Activated CD8-positive, alpha-beta memory T cell treated with anti-CD3 and anti-CD28 coated beads for 4 hours (primary cell): ENCODE measurements around the gene ELL.
"Not testable (repeated sequence)": the region's sequence is repeated elsewhere in the genome, so short reads cannot be mapped to it uniquely, and the experiment has no call there.

Experiments used
- DNase-seq, 2 donors: peaks; one replicate each; pipeline ENCODE4 v3.0.0-alpha.2; 2020; ENCODE audit warnings: low read depth in 2 of 2

The ELL gene

DNA sequence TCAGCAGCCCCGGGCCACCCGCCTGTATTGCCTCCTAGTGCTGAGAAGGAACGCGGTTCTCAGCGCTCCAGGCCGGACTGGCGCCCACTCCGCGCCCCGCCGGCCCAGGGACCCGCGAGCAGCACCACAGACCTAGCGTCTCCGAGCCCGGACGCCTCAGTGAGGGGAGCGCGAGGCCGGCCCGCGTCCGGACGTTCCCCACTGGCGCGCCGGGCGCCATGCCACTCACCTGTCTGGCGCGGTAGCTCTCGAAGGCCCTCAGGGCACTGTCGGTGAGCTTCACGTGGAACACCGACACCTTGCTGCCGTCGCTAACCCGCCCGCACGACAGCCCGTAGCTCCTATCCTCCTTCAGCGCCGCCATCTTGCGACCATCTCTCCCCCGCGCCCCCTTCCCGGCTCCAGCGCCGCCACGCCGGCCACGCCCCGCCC lies at the start of gene ELL:
Gene ELL, minus strand, starts transcription at position 379 of the 432 bp plus-strand sequence. Its CDS starts 15 bp downstream, at position 364.
- no peak for DNase-seq

DNA sequence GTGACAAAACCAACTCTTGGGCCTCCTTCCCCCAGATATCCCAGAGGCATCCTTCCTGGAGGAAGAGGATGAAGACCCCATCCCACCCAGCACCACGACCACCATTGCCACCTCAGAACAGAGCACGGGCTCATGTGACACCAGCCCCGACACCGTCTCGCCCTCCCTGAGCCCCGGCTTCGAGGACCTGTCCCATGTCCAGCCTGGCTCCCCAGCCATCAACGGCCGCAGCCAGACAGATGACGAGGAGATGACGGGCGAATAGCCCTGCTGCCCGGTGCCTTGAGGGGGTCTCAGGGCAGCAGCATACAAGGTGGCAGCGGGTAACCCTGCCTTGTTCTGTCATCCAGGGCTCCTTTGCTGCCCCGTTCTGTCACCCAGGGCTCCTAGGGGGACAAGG lies 46.5 kb upstream of the ELL start:
- DNase-seq, result no peak

DNA sequence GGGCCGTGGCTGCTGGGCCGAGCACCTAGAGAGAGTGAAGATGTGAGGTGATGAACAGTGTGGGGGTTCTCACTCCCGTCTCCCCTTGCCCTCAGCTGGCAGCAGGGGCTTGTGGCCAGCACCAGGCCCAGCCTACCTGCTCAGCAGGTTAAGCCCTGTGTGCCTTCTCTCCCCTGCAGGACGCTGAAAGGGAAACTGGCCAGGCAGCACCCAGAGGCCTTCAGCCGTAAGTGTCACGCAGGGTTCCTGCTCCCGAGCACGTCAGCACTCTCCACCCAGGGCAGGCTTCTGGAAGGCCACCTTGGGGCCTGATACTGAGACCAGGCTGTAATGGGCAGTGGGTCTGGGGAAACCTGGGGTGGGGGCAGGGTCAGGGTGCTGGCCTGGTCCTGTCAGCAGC lies 45.1 kb upstream of the ELL start:
- no peak for DNase-seq

DNA sequence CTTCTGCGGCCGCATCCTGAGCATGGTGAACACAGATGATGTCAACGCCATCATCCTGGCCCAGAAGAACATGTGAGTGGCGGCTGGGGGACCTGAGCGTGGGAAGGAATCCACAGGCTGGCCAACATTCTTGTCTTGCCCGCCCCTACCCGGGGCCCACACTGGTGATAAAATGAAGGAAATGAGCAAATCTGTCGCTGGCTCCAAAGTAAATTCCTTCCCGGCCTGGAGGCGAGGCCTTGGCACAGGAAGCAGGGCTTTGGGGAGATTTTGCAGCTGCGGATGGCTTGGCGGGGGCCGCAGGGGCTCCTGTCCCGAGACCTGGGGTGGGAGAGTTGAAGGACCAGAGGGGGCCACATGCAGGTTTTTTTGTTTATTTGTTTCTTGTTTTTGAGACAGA lies 40.2 kb upstream of the ELL start:
- DNase-seq, result no peak

DNA sequence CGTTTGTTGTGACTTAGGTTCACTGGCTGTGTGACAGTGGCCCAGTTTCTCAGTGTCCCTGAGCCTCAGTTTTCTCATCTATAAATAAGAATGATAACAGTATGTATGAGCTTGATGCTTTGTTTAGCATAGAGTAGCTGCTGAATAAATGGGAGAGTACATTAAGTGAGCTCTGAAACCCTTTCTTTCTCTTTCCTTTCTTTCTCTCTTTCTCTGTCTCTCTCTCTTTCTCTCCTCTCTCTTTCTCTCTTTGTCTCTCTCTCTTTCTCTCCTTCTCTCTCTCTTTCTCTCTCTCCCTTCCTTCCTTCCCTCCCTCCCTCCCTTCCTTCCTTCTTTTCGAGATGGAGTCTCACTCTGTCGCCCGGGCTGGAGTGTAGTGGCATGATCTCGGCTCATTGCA lies 37.8 kb upstream of the ELL start:
- DNase-seq, result no peak

DNA sequence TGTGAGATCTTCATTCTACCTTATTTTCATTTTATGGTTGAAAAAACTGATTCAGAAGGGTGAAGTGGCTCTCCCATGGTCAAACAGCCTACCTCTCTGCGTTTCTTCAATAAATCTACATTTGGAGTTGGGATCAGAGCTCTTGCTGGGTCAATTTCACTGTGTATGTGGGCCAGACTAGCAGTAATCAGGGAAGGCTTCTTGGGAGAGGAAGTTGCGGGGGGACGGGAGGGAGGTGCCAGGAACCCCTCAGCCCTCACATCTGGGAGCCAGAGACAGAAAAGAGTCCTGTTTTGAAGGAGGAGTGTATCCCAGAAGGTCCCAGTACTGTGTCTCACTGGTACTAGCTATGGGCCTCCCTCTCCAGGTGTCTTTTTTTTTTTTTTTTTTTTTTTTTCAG lies 36.7 kb upstream of the ELL start:
- DNase-seq, result no peak

DNA sequence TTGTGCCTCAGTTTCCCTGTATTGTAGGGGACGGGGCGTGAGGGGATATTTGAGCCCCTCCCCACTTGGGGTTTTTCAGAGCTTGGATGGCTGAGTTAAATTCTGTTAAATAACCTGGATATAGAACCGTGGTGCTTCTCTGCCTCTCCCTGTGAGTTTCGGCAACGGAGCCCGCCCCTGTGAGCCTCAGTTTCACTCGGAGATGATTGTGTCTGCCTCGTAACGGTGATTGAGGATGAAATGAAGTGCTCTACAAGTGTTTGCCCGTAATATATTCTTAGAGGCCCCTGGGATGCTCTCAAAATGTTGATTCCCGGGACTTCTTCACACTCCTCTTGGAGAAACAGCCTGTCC lies 36.3 kb upstream of the ELL start:
- no peak for DNase-seq

DNA sequence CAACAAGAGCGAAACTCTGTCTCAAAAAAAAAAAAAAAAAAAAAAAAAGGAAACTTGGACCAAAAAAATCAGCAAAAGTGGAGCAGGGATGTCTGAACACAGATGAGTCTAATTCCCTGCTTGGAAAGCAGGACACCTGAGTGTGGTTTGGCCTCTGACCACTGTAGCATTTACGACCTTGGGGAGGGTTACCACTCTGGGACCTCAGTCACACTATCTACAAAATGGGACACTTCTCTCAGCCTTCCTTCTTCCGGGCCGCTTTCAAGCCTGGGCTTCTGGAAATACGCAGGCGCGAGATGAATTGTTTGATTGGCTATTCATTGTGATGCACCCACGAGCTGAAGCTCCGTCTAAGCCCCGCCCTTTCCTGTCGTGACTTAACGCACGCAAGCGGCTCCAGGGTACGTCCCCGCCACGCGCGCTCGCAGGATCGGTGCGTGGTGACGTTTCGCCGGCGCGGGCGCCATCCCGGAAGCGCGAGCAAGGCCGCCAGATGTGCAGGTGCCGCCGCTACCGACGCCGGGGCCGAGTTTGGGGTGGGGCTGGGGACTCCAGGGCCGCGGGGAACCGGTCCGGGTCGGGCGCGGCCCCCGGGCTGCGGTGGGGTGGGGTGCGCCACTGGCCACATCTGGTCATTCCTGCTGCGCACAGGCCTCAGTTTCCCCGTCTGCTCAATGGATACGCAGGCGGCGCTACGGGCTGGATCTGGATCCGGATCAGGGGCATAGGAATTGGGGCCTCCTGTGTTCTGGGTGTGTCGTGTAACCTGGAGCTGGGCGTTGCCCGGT lies 35.7 kb upstream of the ELL start, which contains the start of gene KXD1:
Gene KXD1, plus strand, starts transcription at position 460 of the 791 bp plus-strand sequence. CDS start 4,187 bp downstream, outside the sequence.
- peak; percentile 96 to 98 for DNase-seq

DNA sequence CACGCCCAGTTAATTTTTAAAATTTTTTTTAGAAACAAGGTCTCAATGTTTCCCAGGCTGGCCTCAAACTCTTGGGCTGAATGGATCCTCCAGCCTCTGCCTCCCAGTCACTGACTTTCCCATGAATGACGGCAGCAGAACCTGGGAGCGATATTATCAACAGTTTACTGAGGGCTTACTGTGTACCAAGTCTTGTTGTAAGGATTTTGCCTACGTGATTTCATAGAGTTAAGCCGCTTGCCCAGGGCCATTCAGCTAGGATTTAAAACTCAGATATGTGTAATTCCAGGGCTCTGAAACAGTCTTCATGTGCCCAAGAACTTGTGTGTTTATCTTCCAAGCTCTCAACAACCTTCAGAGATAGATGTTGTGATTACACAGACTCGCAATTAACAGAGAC lies 29.8 kb upstream of the ELL start:
- DNase-seq, result no peak

DNA sequence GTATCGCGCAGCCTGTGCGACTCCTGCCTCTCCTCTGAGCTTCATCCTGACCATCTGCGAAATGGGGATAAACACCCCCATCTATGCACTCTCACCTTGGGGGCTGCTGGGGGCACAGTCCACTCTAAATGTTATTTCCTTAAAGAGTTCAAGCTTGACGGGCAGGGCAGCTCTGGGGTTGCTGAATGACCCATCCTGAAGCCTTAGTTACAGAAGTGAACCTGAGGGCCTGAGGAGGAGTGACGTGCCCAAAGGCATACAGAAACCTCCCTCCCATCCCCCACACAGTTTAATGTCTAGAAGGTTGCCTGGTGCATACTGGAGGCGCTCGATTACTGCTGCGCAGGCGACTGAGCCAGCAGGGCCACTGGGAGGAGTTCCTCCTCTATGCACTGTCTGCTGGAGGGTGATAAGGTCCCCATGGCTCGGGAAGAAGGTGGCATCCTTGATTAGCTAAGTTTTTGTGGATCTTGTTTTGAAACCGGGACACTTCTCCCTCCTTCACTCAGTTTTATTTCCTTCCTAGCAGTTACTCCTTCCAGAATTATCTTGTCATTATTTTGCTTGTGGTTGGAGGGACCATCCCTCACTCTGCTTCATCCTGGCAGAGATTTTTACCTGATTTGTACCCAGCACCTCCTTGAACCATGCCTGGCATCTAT lies 22.1 kb upstream of the ELL start:
- DNase-seq, result peak in 1 of 2 donors; percentile 34

DNA sequence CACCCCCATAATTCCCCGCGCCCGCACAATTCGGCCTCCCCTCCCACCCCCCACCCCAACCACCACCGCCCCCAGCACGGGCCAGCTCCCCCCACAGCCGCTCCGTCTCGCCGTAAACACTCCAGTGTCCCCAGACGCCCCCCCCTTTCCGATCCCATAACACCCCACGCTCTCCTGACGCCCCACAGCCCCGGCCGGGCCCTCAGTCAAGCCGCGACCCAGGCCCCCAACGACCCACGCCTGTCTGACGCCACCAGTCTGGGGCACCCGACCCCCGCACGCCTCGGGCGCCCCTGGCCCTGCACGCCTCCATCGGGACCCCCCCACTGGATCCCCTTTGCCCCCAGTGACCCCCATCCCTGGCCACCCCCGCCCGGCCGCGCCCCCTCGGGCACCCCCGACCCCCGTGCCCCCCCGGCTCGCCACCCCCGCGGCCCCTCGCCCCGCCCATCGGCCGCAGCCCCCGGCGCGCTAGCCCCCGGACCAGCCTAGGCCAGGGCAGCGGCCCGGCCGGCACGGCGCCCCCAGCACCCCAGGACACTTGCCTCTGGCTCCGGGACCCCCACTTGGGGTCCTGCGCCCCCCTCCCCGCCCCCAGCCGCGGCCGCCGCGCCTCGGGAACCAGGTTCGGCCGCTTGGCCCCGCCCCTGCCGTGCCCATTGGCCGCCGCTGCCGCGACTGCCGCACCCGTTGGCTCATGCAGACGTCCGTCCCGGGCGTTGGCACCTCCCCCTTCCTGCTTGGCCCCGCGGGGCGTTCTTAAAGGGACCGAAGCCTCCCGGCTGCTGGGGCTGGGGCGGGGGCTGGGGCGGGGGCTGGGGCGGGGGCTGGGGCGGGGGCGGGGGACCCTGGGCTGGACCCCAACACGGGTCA lies 21.3 kb upstream of the ELL start, which contains the start of gene FKBP8:
Gene FKBP8, minus strand, starts transcription at position 633 of the 873 bp plus-strand sequence. CDS start 1,603 bp downstream, outside the sequence.
- peak; percentile 87 to 89 for DNase-seq

DNA sequence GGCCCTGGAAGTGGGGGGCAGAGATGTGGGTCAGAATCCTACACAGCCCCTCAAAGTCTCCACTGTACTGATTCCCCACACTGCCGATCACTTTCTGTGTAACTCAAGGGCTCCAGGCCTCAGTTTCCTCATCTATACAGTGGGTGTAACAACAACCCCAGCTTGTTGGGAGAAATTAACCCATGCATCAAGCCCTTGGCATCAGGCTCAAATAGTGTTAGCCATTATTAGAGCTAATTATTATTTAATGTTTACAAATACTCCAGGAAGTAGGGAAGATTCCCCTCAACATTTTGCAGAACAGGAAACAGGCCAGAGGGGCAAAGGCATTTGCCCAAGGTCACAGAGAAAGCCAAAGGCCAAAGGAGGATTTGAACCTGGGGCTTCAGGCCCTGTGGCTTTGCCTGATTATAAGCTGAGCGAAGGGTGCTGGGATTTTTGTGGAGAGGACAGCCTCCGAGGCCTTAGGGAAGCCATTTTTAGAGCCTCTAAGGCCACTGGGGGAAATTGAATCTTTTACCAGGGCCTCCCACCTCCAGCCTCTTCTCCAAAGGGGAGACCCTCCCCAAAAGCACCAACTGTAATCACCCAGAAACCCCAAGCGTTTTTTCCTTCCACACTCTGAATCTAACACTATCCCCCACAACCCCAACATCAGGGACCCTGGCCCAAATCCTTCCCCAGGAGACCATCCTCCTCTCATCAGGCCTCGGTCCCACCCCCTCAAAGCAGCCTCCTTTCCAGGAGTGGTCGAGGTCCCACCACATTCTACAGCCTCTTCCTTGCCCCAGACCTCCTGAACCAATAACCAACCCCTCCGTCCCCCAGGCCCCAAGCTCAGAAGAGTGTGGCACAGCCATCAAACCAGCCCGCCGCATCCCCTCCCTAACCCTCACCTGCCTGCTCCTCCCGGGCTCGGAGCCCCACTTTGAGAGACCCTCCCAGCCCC lies 20.4 kb upstream of the ELL start:
- no peak for DNase-seq

DNA sequence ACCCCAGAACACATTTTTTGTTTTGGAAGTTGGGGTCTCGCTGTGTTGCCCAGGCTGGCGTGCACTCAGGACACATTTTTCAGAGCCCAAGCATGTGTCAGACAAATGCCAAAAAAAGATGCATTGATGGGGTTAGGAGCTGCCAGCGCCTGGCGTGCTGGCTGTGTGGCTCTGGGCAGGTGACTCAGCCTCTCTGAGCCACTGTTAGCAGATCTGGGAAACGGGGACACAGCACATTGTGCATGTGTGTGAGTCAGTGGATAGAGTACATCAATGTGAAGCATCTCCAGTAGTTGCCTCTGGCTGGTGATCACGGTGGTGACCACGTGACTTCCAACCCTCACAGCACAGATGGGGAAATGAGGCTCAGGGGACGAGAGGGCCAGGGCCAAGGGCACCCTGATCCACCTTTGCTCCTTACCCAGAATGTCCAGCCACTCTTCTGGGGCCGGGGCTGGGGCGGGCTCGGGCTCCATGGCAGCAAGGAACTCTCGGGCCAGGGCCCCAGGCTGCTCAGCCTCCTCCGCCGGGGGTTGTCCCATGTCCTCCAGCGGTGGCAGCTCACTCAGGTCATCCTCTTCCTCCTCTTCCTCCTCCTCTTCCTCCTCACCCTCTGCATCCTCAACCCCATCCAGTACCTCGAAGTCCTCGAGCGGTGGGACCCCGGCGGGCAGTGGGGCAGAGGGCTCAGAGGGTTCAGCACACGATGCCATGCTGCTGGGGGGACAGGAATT lies 19.6 kb upstream of the ELL start:
- DNase-seq, result no peak

DNA sequence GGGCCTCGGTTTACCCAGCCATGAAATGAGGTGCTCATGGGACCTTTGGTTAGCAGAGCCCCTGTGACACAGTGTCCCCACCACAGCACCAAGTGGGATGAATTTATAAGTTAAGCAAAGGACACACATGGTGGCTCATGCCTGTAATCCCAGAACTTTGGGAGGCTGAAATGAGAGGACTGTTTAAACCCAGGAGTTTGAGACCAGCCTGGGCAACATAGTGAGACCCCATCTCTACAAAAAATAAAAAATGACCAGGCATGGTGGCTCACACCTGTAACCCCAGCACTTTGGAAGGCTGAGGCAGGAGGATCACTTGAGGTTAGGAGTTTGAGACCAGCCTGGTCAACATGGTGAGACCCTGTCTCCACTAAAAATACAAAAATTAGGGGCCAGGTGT lies 18.3 kb upstream of the ELL start:
- not testable (repeated sequence) for DNase-seq

DNA sequence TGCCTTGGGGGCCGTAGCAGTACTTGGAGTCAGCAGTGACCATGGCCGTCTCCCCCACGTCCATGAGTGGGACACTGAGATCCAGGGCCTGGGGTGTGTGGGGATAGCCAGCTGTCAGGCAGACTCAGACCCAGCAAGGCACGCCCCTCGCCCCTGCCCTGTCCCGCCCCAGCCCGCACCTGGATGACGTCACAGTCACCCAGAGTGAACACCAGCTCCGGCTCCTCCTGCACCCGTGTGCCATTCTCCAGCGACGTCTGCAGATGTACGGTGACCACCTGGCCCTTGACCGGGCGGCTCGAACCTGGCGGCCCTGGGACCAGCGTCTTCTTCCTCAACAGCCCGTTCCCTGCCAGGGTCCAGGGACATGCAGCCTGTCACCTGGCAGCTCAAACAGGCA lies 17.5 kb upstream of the ELL start:
- DNase-seq, result no peak

DNA sequence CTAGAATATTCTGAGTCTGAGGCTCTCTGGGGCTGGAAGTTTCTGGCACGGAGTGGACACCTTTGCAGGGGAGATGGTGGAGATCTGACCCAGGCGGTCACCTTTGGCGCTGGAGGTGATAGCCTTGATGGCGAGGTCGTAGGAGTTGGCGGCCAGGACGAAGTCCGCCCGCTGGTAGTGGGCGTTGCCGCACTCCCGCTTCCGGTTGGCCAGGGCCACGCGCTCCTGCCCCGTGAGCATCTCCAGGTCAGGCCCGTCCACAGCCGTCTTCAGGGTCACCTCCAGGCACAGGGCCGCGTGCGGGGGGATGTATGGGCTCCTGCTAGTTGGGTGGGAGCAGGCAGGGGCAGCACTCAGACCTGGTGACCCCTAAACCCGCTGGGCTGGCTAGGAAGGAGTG lies 16.2 kb upstream of the ELL start:
- no peak for DNase-seq

DNA sequence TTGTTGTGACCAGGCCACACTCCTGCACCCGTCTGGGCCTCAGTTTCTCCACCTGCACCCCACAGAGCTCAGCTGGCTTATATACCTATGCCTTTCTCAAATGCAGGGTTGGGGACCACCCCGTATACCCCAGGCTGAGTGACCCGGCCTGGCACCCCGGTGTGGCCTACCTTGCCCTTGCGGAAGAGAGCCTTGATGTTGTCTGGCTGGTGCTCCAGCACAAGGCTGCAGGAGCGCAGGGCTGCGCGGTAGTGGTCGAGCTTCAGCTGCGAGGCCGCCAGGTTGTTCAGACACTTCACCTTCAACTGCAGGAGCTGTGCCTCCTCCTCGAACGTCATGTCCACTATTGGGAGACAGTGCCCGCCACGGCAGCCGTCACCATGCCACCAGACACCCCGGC lies 15.6 kb upstream of the ELL start:
- DNase-seq, result no peak

DNA sequence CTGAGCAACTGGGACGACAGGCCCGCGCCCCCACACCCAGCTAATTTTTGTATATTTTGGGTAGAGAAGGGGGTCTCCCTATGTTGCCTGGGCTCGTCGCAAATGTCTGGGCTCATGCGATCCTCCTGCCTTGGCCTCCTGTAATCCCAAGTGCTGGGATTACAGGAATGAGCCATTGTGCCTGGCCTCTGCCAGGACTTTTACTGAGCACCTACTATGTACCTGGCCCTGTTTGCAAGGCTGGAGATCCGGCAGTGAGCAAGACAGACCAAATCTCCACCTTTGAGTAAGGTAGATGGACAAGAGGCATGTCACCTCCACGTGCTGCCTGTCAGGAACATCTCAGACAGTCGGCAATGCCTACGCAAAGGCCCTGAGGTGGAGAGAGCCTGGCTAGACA lies 14.6 kb upstream of the ELL start:
- no peak for DNase-seq

DNA sequence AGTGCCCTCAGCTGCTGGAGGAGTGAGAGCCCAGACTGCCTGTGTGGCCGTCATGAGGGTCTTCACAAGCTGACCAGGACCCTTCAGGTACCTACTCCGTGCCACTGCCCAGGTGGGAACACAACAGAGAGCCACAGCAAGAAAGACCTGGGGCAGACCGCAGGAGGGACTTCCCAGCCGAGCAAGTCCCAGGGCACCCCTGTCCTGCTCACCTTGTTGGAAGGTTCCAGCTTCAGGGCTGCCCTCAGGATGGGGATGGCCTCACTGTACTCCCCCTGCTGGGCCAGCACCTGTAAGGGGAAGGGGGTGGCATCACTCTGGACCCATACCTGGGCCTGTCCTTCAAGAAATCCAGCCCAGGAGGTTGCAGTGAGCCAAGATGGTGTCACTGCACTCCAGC lies 11.2 kb upstream of the ELL start:
- DNase-seq, result no peak

DNA sequence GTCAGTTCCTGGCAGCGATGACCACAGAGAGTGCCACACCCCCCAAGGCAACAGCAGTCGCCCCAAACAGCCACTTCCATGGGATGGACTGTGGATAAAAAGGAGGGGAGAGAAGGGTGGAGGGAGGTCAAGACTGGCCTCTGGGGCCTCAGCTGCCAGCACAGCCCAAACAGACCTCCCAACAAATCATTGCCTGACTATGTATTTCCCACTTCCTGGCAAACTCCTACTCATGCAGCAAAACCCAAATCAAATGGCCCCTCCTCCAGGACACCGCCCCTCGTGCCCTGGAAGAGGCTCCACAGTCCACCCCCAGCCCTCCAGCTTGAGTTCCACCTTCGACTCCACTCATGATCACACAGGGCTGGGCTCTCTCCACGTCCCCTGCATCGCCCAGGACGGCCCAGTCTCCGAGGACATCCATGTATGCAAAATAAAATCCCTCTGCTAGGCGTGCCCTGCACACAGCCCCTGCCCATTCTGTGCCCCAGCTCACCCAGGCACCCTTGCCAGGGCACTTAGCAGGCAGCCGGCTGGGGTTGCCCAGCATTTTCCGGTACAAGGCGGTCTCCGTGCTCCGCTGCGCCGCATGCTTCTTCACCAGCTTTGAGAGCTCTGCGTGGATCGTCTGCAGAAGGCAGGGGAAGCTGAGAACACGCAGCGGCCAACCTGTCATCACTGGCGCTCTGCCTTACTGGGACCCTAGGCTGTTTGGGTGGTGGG lies 10.5 kb upstream of the ELL start:
- no peak for DNase-seq
